OCI-M2 (cell line): Measurements from ENCODE around the gene CCDC192.

Experiments
- DNase-seq: peaks from one replicate; lab custom pipeline; 2025; ENCODE audit not compliant: unreplicated experiment; lab: John Stamatoyannopoulos, UW

CCDC192 gene

DNA sequence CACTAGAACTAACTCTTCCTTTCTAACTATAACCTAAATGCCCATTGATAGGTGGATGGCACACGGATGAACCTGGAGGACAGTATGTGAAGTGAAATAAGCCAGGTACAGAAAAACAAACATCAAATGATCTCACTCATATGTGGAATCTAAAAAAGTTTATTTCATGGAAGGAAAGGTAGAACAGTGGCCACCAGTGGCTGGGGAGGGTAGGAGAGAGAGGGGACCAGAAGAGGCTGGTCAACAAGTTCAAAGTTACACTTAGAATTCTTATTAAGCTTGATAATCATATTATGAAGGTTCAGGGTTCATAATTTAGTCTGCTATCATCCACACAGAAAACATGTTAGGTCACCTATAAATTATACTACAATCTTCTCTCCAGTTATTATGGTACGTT is 272.8 kb downstream of the CCDC192 start:
- no peak for DNase-seq

DNA sequence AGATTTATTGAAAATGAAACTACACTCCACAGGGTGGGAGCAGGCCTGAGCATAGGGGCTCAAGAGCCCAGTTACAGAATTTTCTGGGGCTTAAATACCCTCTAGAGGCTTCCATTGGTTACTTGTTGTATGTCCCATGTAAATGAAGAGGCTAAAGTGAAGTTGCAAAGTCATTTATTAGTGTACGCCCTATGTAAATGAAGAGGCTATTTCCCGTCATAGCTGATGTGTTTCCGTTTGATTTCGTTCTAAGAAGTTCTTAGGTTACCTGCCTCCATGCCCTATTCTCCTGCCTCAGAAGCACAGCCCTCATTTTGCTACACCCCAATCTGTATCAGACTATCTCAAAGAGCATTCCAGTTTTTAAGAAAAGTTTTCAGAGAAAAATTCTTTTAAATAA is 273.3 kb downstream of the CCDC192 start:
- no peak for DNase-seq

DNA sequence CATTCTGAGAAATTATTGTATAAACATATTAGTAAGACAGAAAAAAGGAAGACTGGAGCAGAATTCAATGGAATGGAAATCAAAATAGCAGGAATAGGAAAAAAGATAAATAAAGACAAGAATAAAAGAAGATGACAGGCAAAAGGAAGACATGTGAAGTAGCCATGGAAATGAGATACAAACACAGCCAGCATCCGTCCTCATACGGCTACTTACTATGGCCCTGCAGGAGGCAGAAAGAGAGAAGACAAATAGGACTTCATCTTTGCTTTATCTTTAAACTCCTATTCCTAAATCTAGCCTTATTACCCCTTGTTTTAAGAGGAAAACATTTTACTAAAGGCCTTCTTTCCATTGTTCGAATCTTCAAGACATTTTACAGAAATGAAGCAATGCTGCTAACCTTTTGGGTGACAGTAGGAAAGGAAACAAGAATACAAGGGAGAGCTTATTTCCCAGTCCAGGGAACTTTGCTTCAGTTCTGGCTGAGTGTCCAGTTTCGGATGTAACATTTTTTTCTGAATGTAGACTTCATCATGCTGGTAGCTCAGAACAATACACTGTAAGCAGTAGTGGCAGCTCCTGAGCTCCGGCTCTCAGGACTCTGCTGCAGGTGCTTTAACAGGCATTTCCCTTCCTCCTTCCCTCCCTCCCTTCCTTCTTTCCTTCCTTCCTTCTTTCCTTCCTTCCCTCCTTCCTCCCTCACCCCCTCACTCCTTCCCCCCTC is 274.0 kb downstream of the CCDC192 start:
- no peak for DNase-seq

DNA sequence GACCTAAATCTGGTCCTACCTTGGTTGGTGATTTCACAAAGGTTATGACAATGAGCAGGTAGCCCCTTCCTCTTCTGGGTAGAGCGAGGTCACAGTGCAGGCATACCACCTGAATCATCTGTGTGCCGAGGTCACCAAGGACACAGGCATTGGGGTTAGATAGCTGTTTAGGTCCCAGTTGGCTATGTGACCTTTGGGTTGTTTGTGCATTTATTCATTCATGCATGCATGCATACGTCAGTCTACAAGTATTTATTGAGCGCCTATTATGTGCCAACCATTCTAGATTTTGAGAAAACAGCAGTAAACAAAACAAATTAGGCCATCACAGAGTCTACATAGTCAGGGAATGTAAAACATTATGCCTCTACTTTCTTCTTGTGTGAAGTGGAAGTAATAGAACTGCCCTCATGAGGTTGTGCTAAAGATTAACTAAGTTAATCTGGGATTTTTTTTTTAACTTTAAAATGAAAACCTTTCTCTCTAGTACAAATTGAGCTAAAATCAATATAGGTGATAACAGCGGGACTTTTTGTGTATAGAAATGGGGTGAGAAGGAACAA is 275.6 kb downstream of the CCDC192 start:
- DNase-seq: no peak

DNA sequence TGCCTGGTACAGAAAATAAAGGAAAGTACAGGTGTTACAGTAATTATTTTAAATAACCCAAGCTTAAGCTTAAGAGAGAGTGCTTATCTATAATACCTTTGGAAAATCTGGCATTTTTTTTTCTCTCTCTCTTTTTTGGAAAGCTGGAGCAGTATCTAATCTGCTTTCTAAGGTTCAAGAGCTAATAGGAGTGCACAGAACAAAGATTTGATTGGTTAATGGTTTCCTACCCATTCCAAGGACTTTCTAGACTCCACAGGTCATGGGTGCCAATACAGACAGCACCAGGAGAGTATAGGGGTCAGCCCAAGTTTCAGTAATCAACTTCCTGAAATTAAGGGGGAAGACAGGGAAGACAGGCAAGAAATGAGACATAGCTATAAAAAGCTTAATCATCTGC is 276.3 kb downstream of the CCDC192 start:
- no peak for DNase-seq

DNA sequence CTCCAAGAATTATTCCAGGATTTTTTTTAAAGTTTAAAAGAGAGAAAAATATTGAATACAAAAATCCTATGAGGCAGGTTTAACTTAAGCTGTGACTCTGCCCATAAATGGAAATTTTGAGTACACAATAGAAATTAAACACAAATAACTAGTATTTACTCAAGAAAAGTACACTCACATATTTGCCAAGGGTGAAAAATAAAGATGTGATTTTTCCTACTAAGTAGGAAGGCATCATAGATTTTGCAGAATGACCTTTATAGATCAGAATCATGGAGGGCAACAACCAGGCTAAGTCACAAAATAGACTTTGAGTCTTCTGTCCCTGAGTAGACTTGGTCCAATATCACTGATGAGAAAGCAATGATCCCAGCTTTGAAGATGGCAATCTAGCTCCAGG is 277.7 kb downstream of the CCDC192 start:
- no peak for DNase-seq

DNA sequence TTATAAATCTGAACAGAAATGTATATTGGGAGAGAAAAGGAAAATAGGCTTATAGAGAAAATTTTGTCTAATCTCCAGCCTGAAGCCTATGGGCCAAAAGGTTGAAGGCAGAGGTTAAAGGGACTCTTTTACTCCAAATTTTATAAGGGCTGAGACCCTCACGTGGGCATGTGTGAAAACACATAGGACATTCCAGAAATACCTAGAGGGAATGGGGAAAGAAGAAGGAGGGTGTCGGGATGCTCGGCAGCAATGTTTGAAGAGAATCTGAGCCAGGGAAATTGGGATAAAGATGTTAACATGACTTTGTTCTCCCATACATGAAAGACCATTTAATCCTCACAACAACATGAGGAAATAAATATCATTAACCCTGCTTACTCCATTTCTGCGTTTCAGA is 278.3 kb downstream of the CCDC192 start:
- no peak for DNase-seq

DNA sequence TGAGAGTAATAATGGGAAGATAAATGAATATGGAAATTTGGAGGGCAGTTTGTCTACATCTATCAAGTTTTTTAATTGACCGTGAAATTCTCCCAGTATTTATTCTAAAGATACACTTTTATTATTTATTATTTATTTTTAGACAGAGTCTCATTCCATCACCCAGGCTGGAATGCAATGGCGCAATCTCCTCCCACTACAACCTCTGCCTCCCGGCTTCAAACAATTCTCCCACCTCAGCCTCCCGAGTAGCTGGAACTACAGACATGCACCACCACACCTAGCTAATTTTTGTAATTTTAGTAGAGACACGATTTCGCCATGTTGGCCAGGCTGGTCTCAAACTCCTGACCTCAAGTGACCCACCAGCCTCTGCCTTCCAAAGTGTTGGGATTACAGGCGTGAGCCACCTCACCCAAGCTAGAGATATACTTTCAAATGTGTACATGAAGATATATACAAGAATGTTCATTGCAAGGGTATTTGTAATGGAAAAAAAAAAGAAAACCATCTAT is 282.7 kb downstream of the CCDC192 start:
- DNase-seq: no peak

DNA sequence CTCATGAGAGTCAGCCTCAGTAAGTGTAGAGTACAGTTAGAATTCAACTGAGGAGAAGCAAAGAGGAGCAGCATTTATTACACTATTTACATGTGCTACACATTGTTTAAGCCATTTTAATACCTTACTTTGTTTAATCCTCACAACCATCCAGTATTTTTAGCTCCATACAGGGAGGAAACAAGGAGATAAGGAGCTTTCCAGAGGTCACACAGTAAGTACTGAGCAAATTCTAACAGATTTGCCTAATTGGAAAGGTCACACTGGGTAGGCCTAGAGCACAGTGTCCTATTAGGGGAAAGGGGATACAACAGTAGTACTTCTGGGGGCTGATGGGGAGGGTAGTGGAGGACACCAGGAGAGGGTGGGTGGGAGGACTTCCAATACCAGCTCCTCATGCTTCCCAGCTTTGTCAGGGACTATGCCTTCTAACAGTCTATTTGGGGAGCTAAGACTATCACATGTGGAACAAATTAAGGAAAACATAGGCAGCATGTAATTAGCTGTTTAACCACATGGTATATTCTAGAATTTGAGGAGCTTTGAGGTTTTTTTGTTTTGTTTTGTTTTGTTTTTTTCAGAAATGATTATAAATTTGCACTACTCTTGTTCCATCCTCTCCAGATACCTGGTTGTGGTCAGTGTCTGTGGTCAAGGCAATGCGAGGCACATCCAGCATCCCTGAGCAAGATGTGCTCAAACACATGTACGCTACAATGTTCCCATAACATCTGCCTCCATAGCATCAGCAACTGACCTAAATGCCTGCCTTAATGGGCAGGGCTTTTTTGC is 284.4 kb downstream of the CCDC192 start:
- no peak for DNase-seq

DNA sequence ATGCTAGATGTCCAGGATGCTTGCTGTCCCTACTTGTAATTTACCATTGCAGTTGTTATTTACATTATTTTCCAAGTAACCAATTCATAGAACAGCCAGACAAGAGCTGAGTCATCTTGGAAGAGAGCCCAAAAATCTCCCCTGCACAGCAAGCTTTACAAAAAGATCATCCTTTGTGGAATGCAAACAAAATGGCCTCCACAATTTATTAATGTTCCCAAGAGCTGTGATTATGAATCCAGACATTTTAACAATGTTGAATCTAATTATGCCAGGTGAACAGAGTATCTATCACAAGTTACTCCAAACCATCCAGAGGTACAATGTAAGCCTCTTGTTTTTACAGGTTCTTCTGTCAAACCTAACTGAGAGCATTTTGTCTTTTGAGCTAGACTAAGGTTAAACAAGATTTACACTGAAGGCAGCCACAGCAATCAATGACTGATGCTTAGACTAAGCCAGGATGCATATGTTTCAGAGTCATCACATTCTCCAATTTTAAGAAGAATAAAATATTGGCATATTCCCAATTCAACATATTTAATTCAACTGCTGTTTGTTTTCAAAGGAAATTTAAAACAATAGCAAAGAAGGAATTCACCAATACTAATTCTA is 285.1 kb downstream of the CCDC192 start:
- DNase-seq: no peak
